ENCODE measurements around the gene JUND.

JUND gene

DNA sequence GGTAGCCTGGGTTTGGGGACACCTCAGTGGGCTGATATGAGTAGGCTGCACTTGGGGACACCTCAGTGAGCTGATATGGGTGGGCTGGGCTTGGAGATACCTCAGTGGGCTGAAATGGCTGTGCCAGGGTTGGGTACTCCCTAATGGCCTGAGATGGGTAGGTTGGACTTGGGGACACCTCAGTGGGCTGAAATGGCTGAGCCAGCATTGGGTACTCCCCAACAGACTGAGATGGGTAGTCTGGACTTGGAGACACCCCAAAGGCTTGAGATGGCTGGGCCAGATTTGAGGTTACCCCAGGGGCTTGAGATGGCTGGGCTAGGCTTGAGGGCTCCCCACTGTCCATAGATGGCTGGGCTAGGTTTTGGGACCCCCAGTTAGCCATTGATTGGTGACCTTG lies 19.3 kb downstream of the JUND start:
- H2BK15ac ChIP-seq (replicated peaks; ENCODE audit: low read depth) = no peak overlapping the region
- DNase-seq = no peak

DNA sequence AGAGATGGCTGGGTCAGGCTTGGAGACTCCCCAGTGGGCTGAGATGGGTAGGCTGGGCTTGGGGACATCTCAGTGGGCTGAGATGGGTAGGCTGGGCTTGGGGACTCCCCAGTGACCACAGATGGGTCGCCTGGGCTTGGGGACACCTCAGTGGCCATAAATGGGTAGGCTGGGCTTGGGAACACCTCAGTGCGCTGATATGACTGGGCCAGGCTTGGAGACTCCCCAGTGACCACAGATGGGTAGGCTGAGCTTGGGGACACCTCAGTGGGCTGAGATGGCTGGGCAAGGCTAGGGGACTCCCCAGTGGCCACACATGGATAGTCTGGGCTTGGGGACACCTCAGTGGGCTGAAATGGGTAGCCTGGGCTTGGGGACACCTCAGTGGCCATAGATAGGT lies 19.9 kb downstream of the JUND start:
- Histone ChIP-seq H3K4me1 (ENCODE audit: control insufficient read depth, low read depth, low read length) (no peaks in the 10 kb centered on the region), H3K79me1 (ENCODE audit: low read length) (no peaks in the 10 kb centered on the region), H4K8ac (ENCODE audit: low read depth, low read length) (no peak overlapping the region), H3K27me3 (ENCODE audit: insufficient read depth, low read length, poor library complexity) (no peaks in the 10 kb centered on the region), H4K5ac (ENCODE audit: low read length) (no peak overlapping the region), H3K4ac (ENCODE audit: low read depth, low read length) (no peak overlapping the region), H2BK15ac (replicated peaks; ENCODE audit: low read depth) (no peak overlapping the region), H3K9ac (ENCODE audit: low read length) (no peak overlapping the region), H3K4me3 (ENCODE audit: low read length) (no peak overlapping the region), H2BK120ac (ENCODE audit: low read depth, low read length) (no peak overlapping the region), H3K79me2 (ENCODE audit: control insufficient read depth, insufficient read depth, low read length) (no peaks in the 10 kb centered on the region), H2BK5ac (ENCODE audit: low read length) (no peak overlapping the region), H3K4me2 (ENCODE audit: low read length) (no peak overlapping the region), H3K23ac (ENCODE audit: low read length) (no peak overlapping the region), H3K27ac (ENCODE audit: low read depth, low read length) (no peak overlapping the region), H2AK5ac (ENCODE audit: low read length) (no peak overlapping the region), H3K56ac (ENCODE audit: low read length) (no peak overlapping the region), H3K18ac (ENCODE audit: low read length) (no peak overlapping the region), H3K36me3 (ENCODE audit: control insufficient read depth, insufficient read depth, low read length) (no peaks in the 10 kb centered on the region)
- DNase-seq = no peak
- WGBS (ENCODE audit: extremely low coverage, insufficient coverage, low lambda C conversion rate) = no CpG with 5 or more reads among the region's 2 CpGs

More for the DNA sequence above, 19.3 kb downstream of the JUND start:
- Histone ChIP-seq H4K8ac (ENCODE audit: low read depth, low read length) (no peak overlapping the region), H3K4me3 (ENCODE audit: low read length) (no peak overlapping the region), H4K5ac (ENCODE audit: low read length) (no peak overlapping the region), H3K27ac (ENCODE audit: low read depth, low read length) (no peak overlapping the region), H3K79me1 (ENCODE audit: low read length) (no peaks in the 10 kb centered on the region), H3K4me1 (ENCODE audit: control insufficient read depth, low read depth, low read length) (no peaks in the 10 kb centered on the region), H3K4me2 (ENCODE audit: low read length) (no peak overlapping the region), H3K56ac (ENCODE audit: low read length) (no peak overlapping the region), H2BK120ac (ENCODE audit: low read depth, low read length) (no peak overlapping the region), H3K18ac (ENCODE audit: low read length) (no peak overlapping the region), H3K79me2 (ENCODE audit: control insufficient read depth, insufficient read depth, low read length) (no peaks in the 10 kb centered on the region), H3K4ac (ENCODE audit: low read depth, low read length) (no peak overlapping the region), H3K36me3 (ENCODE audit: control insufficient read depth, insufficient read depth, low read length) (no peaks in the 10 kb centered on the region), H3K27me3 (ENCODE audit: insufficient read depth, low read length, poor library complexity) (no peaks in the 10 kb centered on the region), H2BK5ac (ENCODE audit: low read length) (no peak overlapping the region), H2AK5ac (ENCODE audit: low read length) (no peak overlapping the region), H3K23ac (ENCODE audit: low read length) (no peak overlapping the region), H3K9ac (ENCODE audit: low read length) (no peak overlapping the region)

DNA sequence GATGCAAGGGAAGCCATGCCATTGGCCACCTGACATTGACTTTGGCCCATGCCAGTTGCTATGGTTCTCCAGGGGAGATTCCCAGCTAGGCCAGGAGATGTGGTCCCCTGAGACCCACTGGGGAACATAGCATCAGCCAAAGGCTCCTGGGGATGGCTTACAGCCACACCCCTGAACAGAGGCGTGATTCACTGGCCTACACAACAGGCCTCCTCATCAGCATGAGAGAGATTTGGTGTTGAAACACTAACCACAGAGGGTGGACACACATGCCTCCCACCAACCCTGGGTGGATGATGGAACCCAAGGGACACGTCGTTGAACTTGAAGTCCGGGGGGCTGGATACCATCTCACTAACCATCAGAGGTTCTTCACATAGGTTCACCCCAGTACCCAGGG lies 21.5 kb downstream of the JUND start:
- H2BK15ac ChIP-seq (replicated peaks; ENCODE audit: low read depth) = no peak overlapping the region
- H3K4me1 ChIP-seq (ENCODE audit: control insufficient read depth, low read depth, low read length) = no peaks in the 10 kb centered on the region
- no peak overlapping the region for H3K27ac ChIP-seq (ENCODE audit: low read depth, low read length)
- DNase-seq = no peak
- no peaks in the 10 kb centered on the region for H3K27me3 ChIP-seq (ENCODE audit: insufficient read depth, low read length, poor library complexity)
- H3K79me2 ChIP-seq (ENCODE audit: control insufficient read depth, insufficient read depth, low read length) = no peaks in the 10 kb centered on the region
- H2AK5ac ChIP-seq (ENCODE audit: low read length) = no peak overlapping the region
- no peak overlapping the region for H3K4ac ChIP-seq (ENCODE audit: low read depth, low read length)
- no peak overlapping the region for H3K9ac ChIP-seq (ENCODE audit: low read length)
- no peak overlapping the region for H4K5ac ChIP-seq (ENCODE audit: low read length)
- H2BK120ac ChIP-seq (ENCODE audit: low read depth, low read length) = no peak overlapping the region
- no peaks in the 10 kb centered on the region for H3K79me1 ChIP-seq (ENCODE audit: low read length)
- no peak overlapping the region for H3K4me2 ChIP-seq (ENCODE audit: low read length)
- no peak overlapping the region for H2BK5ac ChIP-seq (ENCODE audit: low read length)
- H3K4me3 ChIP-seq (ENCODE audit: low read length) = no peak overlapping the region
- no peak overlapping the region for H3K23ac ChIP-seq (ENCODE audit: low read length)
- no peak overlapping the region for H3K18ac ChIP-seq (ENCODE audit: low read length)
- no CpG with 5 or more reads among the region's 4 CpGs for WGBS (ENCODE audit: extremely low coverage, insufficient coverage, low lambda C conversion rate)
- no peak overlapping the region for H4K8ac ChIP-seq (ENCODE audit: low read depth, low read length)
- H3K56ac ChIP-seq (ENCODE audit: low read length) = no peak overlapping the region
- H3K36me3 ChIP-seq (ENCODE audit: control insufficient read depth, insufficient read depth, low read length) = no peaks in the 10 kb centered on the region

DNA sequence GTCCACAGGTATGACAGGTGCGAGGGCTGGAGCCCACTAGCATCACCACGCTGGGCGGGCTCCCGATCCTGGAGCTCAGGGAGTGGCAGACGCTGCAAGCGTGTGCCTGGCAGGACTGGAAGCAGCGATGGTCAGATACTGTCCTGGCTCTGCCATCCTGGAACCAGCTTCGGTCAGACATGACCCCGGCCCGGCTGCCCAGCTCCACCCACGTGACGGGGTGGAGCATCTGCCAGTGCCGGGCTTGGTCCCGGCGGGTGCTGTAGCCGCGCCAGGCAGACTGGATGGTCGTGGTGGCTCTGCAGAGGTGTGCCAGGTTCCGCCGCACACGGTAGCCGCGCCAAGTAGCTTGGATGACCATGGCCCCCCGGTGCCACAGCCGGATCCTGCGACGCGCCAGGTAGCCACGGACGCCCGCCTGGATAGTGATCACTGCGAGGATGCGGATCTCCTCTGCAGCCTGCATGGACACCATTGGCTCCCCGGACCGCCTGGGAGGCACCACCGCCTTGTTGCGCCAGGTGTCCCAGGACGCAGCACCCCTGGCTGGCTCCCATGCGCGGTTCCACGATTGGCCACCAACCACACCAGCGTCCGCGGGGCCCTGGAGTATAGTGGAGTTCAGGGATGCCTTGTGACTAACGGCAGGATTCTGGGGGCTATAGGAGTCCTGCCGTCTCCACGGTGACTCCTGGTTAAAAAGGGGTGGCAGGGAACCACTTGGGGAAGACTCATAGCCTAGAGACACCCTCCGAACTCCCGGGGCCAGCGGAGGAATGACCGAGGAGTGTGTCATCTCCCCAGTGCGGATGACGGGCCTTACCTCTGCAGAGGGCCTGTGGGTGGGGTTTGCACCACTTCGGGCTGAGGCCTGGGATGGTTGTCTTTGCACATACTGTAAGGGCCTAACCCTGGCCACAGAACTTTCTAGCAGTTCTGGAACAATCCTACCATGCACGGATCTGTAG lies 23.6 kb downstream of the JUND start:
- H3K36me3 ChIP-seq (ENCODE audit: control insufficient read depth, insufficient read depth, low read length) = no peaks in the 10 kb centered on the region
- H3K9ac ChIP-seq (ENCODE audit: low read length) = no peak overlapping the region
- no peak overlapping the region for H3K23ac ChIP-seq (ENCODE audit: low read length)
- H3K4me3 ChIP-seq (ENCODE audit: low read length) = no peak overlapping the region
- H3K79me2 ChIP-seq (ENCODE audit: control insufficient read depth, insufficient read depth, low read length) = no peaks in the 10 kb centered on the region
- H2AK5ac ChIP-seq (ENCODE audit: low read length) = no peak overlapping the region
- WGBS (ENCODE audit: extremely low coverage, insufficient coverage, low lambda C conversion rate) = no CpG with 5 or more reads among the region's 55 CpGs
- no peak overlapping the region for H3K56ac ChIP-seq (ENCODE audit: low read length)
- H3K4me2 ChIP-seq (ENCODE audit: low read length) = no peak overlapping the region
- no peak for DNase-seq
- H3K4me1 ChIP-seq (ENCODE audit: control insufficient read depth, low read depth, low read length) = no peaks in the 10 kb centered on the region
- H3K4ac ChIP-seq (ENCODE audit: low read depth, low read length) = no peak overlapping the region
- no peak overlapping the region for H3K18ac ChIP-seq (ENCODE audit: low read length)
- H4K5ac ChIP-seq (ENCODE audit: low read length) = no peak overlapping the region
- no peak overlapping the region for H2BK120ac ChIP-seq (ENCODE audit: low read depth, low read length)
- H4K8ac ChIP-seq (ENCODE audit: low read depth, low read length) = no peak overlapping the region
- no peak overlapping the region for H2BK5ac ChIP-seq (ENCODE audit: low read length)
- H3K27ac ChIP-seq (ENCODE audit: low read depth, low read length) = no peak overlapping the region
- no peak overlapping the region for H2BK15ac ChIP-seq (replicated peaks; ENCODE audit: low read depth)
- no peaks in the 10 kb centered on the region for H3K27me3 ChIP-seq (ENCODE audit: insufficient read depth, low read length, poor library complexity)
- no peaks in the 10 kb centered on the region for H3K79me1 ChIP-seq (ENCODE audit: low read length)

DNA sequence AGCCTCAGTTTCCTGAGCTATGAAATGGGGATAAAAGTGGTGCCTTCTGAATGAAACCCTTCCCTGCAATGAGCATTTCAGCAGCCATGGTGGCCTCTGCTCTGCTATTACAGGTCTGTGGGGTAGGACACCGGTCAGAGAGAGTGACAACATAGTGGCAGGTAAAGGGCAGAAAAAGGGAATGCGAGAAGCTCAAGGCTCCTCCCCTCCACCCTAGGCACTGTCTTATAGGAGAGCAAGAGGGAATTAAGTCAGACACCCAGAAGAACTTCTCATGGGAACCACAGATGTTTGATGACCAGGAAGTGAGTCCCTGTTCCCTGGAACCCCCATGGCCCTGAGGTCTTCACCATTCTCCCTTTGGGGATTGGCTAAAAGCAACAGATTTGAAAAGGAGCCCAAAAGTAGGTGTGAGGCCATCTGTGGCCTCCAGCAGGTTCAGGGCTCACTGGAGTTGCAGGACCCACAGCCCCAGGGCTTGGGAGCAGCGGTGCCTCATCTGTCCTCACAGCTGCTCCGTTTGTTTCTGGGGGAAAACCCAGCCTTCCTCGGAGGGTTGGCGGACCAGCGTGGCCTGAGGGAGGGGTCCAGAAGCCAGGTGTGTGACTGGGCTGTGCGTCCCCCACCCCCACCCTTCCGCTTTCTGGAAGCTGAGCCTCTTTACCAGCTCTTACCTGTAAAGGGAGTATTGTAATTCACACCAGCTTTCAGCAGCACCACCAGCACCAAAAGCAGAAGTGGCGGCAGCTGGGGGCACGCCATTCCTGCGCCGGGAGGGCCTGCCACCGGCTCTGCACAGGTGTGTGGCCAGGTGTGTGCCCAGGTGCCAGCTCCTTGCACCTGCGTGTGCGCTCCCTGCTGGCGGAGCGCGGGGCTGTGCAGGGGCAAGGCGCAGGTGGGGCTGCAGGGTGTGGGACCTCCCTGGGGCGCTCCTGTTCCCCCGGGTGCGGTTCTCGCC lies 26.6 kb downstream of the JUND start:
- no peak overlapping the region for H3K23ac ChIP-seq (ENCODE audit: low read length)
- H3K56ac ChIP-seq (ENCODE audit: low read length) = no peak overlapping the region
- no peak overlapping the region for H3K4ac ChIP-seq (ENCODE audit: low read depth, low read length)
- H3K79me2 ChIP-seq (ENCODE audit: control insufficient read depth, insufficient read depth, low read length) = no peaks in the 10 kb centered on the region
- H3K79me1 ChIP-seq (ENCODE audit: low read length) = no peaks in the 10 kb centered on the region
- no peak overlapping the region for H3K27ac ChIP-seq (ENCODE audit: low read depth, low read length)
- H2BK120ac ChIP-seq (ENCODE audit: low read depth, low read length) = no peak overlapping the region
- H3K4me1 ChIP-seq (ENCODE audit: control insufficient read depth, low read depth, low read length) = no peaks in the 10 kb centered on the region
- H4K8ac ChIP-seq (ENCODE audit: low read depth, low read length) = no peak overlapping the region
- H2AK5ac ChIP-seq (ENCODE audit: low read length) = no peak overlapping the region
- no peak overlapping the region for H3K4me2 ChIP-seq (ENCODE audit: low read length)
- no peak overlapping the region for H4K5ac ChIP-seq (ENCODE audit: low read length)
- H3K27me3 ChIP-seq (ENCODE audit: insufficient read depth, low read length, poor library complexity) = no peaks in the 10 kb centered on the region
- WGBS (ENCODE audit: extremely low coverage, insufficient coverage, low lambda C conversion rate) = no CpG with 5 or more reads among the region's 24 CpGs
- H3K18ac ChIP-seq (ENCODE audit: low read length) = no peak overlapping the region
- no peaks in the 10 kb centered on the region for H3K36me3 ChIP-seq (ENCODE audit: control insufficient read depth, insufficient read depth, low read length)
- H2BK5ac ChIP-seq (ENCODE audit: low read length) = no peak overlapping the region
- no peak overlapping the region for H2BK15ac ChIP-seq (replicated peaks; ENCODE audit: low read depth)
- no peak overlapping the region for H3K9ac ChIP-seq (ENCODE audit: low read length)
- DNase-seq = no peak
- H3K4me3 ChIP-seq (ENCODE audit: low read length) = no peak overlapping the region
